HG02759 (cell line): ENCODE results near the gene DDRGK1.

ENCODE experiments used
- ATAC-seq: cut with Tn5 transposase; IDR thresholded peaks from one replicate; pipeline ENCODE4 v1.9.1; 2021; ENCODE audit warnings: mild to moderate bottlenecking, moderate library complexity; ENCODE audit not compliant: unreplicated experiment

The DDRGK1 gene

DNA sequence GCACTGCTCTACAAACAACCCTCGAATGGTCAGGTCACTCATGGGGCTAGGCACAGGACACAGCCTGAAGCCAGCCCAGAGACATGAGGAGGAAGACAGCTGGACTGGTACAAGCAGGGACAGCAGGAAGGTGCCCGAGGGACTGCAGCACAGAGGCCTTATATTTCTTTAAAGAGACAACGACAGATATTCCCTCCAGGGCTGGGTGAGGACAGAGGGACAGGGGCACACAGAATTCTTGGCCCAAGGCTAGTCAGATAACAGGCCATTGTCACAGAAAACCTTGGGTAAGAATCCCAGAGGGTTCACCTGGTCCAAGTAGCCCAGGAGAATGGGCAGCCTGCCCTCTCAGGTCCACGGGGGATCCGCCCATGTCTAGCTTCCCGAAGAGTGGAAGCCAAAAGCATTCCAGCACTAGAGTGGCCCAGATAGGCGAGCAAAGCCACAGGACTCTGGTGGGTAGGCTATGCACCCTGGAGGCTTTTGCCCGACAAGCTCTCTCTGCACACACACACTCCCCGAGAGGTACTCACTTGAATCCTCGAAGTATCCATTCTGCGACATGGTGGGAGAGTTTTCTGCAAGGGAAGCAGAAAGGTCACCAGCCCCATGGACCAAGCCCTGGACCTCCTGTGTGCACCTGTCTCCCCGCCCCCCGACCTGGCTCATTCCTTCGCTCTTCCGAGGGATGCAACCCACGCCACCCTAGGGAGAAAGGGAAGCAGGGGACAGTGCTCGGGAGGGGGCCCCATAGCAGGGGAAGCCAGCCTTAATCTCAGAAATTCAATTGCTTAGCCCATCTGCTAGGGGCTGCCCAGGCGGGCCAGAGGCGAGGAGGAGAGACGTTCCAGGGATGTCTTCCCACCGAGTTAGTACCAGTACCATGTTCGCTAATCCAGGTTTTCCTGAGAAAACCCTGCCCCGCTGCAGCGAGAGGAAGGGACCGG lies 32.8 kb upstream of the DDRGK1 start:
- no peak for ATAC-seq

DNA sequence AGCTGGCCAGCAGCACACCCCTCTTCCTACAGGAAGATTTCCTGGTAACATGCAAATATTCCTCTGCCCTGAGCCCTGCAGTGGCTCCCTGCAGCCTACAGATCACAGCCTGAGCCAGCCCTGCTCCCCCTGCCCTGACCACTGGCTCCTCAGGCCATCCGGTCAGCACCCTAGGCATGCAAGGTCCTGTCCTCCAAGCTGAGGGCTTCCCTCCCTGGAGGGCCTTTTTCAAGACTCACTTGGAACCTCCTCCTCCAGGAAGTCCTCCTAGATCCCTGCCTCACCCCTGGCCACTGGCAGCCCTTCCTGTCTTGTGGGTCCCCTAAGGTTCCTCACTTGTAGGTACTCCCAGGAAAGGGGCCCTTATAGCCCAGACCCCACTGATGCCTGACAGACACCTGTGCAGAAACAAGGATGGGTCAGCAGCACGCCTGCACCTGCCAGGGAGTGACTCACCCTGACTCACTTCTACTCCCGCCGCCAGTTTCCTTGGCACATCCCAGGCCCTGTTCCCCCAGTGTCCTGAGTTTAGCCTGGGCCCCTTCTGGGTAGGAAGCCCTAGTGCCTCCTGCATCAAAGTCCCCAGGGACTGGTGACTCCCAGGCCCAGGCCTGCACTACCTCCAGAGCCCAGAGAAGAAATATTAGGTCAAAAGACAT lies 31.3 kb upstream of the DDRGK1 start:
- ATAC-seq, result no peak

DNA sequence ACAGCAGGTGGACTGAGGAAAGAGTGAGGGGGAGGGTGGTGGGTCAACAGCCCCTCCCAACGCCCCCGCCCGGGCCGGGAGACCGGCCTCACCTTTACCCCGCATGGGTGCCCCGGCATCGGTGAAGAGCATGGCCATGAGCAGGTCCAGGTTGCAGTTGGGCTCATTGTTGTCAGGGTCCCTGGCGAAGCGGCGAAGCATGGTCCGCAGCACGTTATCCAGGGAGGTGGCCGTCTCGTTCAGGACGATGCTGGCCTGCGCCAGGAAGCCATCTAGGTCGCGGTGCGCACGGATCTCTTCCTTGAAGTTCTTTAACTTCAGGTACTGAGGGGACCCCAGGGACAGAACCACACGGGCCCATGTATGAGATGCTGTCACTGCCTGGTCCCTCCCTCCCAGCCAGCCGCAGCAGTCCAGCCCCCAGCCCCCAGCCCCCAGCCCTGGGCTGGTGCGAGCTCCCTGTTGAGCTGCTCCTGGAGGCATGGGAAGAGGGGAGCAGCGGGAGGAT lies 29.6 kb upstream of the DDRGK1 start:
- ATAC-seq, result no peak

DNA sequence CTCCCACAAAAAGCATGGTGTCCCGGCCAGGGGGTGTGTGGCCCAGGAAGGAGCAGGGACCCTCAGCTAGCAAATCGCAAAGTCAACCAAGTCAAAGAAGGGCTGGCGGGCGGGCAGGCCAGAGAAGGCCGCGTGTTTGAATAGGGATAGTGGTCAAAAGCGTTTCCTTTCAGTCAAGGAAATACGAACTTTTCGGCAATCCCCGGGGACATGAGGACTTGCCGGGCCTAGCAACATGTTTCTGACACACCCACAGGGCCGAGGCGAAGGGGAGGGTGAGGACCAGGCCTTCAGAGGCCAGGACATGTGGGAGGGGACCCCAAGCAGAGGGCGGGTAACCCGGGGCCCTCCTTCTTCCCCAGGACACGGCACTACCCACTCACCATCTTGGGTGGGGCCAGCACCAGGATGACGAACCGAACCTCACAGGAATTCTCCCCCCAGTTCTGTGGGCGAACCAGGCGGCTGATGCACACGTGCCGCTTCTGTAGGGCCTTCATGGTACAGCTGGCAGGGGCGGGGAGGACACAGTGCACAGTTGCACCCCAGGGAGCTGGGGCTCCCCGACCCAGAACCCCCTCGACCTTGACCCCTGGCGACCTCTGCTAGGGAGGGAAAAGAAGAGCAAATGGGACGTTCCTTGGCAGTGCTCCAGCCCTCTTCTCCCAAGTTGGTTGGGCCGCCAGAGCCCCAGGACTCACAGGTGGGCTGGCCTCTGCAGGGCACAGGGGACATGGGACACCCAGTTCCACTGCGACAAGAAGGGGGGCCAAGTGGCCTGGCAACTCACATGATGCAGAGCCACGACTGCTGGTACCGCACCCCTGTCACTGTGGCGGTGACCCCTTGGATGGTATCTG lies 28.9 kb upstream of the DDRGK1 start:
- no peak for ATAC-seq

DNA sequence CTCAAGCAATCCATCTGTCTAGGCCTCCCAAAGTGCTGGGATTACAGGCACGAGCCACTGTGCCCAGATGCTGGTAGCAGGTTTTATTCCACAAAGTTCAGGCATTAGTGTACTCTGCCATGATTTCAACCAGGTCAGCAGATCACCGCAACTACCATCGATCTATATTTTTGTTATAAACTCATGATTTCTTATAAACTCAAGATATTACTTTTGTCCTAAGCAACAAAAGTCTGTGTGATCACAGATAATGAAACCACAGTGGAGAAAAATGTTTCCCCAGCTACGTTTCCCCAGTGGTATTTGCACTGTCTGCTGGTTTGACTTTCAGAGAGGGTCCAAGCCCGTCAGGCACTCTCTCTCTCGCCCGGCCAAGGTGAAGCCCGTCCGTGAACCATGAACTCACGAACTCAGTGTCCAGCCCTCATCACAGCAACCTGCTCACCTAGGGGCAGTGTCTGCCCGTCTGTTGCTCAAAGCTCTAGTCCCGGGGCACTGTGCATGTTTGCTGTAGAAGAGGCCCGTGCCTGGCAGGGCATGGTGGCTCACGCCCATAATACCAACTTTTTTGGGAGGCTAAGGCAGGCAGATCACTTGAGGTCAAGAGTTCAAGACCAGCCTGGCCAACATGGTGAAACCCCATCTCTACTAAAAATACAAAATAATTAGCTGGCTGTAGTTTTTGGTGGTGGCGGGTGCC lies 27.6 kb upstream of the DDRGK1 start:
- ATAC-seq, result no peak

DNA sequence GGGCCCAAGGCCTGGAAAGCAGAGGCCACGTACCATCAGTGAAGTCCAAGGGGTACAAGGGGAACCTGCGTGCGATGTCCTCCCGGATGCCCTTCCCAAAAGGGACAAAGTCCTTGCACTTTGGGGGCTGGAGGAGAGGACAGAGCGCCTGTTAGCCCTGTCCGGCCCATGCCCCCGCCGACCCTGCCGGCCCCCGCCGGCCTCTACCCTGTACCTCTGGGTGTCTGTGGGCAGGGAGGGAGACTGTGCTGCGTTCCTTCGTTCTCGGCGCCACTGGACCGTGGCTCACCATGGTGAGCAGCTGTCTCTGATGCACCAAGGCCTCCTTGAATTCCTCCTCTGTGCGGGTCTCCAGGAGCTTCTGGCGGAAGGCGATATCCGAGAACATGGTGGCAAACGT lies 26.6 kb upstream of the DDRGK1 start:
- no peak for ATAC-seq

DNA sequence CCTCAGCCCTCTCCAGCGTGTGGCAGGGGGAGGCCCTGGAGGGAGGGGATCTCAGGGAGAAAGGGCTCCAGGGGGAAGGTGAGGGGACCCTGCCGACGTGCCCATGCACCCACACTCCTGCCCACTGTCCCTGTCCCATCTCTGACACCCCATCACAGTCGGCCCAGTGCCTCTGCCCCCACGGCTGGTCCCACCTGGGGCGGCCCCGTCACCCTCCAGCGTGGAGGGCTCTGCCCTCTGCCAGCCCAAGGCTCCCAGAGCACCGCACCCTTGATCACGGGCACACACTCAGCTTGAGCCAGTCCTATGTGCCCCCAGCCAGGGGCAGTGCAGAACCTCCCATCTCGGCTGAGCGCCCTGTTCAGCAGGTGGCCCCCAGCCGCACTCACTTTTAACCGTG lies 25.3 kb upstream of the DDRGK1 start:
- no peak for ATAC-seq

DNA sequence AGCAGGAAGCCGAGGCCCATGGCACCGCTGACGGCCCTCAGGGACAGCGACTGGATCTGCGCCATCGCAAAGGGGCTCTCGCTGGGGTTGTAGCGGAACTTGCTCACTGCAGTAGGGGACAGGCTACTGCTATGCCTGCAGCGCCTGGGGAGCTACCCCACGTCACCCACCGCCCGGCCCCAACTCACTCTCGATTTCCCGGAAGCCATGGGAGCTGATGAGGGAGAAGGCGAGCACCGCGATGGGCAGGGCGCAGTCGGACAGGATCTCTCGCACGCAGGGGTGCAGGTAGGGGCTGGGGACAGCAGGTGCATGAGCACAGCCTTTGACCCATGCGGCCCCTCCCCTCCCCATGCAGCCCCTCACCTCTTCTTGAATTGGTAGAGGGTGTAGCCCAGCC lies 24.7 kb upstream of the DDRGK1 start:
- no peak for ATAC-seq

DNA sequence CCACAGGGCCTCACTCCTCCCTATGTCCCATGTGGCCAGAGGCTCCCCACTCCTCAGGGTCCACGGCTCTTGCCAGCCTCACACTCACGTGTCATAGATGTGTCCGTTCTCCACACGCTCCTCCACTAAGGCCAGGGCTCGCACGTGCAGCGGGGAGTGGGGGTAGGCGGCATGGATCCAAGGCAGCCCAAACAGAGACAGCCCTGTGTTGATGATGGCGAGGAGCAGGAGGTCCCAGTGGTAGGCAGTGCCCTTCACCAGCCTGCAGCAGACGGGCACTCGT lies 24.2 kb upstream of the DDRGK1 start:
- no peak for ATAC-seq

DNA sequence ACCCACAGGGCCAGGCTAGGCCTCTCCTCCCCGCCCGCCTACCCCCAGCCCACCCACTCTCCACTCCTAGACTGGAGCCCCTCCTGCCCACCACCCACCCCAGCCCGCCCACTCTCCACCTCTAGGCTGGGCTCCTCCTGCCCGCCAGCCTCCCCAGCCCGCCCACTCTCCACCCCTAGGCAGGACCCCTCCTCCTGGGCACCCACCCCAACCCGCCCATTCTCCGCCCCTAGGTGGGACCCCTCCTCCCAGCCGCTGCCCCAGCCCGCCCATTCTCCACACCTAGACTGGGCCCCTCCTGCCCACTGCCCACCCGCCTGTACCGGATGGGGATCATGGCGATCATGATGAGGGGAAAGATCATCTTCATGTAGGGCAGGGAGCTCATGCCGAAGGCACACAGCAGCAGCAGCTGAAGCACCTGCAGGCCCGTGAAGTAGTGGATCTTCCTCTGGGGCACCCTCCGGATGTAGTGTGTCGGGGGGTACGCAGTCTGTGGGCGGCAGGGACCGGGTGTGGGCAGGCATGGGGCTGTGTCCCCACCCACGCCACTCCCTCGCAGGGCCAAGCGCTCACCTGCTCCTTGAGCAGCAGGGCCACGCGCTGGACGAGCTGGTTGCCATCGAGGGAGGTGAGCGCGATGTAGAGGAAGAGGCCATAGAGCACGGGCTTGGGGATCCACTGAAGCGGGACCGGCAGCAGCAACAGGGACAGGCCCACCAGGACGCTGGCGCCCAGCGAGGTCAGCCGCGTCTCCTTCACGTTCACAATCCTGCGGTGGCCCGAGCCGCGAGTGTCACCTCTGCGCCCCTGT lies 23.7 kb upstream of the DDRGK1 start:
- no peak for ATAC-seq

DNA sequence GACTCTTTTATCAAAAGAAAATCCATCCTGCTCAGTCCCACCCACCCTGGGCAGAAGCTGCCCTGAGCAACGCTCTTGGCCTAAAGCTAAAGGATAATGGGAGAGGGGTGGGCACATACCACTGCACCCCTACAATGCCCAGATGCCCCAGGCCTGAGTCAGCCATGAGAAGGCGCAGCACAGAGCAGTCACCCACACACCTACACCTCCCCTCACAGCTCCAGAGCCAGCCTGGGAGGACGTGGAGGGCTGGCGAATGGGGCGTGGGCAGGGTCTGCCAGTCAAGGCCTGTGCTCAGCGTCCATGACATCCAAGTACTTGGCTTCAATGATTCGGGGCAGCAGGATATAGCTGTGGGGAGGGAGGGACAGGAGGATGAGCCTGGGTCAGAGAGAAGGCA lies 23.0 kb upstream of the DDRGK1 start:
- ATAC-seq, result no peak

DNA sequence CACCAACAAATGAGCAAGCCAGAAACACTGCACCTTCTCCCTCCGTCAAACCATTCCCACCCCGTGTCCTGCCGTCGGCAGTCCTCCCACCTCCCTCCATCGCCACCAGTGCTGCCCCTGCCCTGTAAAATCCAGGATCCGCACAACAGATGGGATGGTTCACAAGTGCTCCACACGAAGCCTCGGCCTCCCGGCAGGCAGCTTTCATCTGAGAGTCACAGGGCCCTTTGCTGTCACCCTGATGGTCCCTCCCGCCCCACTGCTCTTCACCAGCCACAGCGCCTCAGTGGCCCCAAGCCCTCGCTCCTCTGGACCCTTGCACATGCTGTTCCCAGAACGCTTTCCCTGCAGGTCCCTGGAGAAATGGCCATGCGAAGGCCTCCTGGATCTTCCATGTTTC lies 22.4 kb upstream of the DDRGK1 start:
- no peak for ATAC-seq

DNA sequence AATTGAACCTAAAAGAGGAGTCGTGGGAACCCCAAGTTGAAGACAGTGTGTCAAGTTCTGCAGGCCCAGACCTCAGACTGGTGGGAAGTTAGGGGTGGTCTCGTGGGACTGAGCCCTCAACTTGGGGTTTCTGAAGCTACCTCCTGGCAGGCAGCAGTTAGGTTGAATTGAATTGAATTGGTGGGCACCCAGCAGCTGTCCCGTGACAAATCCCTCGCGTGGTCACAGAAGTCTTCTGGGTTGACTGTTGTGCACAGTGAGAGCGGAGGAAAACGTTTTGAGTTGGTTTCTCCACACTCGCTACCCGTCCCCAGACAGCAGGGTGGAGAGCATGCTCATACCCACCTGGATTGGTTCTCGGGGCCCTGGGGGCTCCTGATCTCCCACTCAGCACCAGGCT lies 21.6 kb upstream of the DDRGK1 start:
- ATAC-seq, result no peak

DNA sequence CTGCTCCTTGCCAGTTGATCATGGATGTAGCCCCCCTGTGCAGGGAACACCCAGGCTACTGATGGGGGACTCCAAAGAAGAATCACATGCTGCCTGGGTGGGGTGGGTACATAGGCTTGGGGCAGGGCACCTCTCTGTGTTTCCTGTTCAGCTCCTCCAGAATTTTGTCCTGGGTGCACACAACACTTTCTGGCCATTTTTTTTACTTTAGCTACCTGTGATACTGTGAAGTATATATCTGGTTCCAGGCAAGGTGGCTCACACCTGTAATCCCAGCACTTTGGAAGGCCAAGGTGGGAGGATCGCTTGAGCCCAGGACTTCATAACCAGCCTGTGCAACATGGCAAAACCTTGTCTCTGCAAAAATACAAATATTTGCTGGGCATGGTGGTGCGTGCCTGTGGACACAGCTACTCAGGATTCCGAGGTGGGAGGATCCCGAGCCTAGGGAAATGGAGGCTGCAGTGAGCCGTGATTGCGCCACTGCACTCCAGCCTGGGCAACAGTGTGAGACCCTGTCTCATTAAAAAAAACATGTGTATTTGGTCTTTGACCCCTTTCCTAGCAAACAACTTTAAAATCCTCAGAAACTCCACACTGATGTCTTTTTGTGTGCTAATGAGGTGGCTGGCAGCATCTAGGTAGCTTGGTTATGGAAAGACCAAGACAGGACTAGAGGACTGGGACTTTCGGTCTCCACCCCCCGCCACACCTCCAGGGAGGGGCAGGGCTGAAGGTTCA lies 20.4 kb upstream of the DDRGK1 start:
- no peak for ATAC-seq

DNA sequence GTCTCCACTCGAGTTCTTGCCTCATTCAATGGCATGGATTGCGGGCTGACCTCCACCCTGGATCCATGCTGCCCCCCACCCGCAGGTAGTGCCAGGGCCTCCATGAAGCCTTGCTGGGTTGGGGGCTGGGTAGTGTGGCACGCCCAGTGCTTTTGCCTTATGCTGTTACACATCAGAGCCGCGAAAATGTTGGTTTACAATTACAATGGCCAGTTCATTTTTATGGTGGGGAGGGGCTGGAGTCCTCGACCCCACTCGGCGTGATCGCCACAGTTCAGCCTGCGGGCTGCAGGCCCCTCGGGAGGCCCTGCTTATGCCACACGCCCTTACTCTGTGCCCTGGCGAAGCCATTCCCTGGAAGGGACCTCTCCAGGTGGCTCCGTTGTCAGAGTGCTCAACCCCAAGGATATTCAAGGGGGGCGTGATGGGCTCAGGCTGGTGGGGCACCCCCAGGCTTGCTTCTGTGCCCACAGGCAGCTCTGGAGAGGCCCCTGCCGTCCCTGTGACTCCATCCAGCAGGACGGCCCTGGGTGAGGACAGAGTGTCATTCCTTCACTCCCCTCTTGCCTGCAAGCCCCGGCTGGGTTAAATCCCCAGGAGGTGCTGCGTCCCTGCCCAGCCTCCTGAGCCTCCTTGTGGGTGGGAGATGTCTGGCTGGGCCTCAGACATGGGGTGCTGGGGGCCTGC lies 19.7 kb upstream of the DDRGK1 start:
- ATAC-seq, result no peak

DNA sequence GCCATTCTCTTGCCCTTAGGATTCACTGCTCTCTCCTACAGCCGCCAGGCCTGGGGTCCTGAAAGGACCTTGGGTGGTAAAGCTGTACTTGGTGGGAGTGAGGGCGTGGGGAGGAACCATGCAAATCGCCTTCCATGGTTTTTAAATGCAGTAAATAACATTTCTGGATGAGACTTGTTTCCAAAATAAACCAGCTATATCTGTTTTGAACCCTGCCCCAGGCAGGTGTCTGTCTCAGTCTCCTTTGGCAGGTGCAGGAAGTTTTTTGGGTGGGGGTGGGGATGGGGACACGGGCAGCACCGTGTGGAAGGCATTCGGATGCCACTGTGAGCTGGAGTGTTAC lies 19.1 kb upstream of the DDRGK1 start:
- ATAC-seq, result no peak

DNA sequence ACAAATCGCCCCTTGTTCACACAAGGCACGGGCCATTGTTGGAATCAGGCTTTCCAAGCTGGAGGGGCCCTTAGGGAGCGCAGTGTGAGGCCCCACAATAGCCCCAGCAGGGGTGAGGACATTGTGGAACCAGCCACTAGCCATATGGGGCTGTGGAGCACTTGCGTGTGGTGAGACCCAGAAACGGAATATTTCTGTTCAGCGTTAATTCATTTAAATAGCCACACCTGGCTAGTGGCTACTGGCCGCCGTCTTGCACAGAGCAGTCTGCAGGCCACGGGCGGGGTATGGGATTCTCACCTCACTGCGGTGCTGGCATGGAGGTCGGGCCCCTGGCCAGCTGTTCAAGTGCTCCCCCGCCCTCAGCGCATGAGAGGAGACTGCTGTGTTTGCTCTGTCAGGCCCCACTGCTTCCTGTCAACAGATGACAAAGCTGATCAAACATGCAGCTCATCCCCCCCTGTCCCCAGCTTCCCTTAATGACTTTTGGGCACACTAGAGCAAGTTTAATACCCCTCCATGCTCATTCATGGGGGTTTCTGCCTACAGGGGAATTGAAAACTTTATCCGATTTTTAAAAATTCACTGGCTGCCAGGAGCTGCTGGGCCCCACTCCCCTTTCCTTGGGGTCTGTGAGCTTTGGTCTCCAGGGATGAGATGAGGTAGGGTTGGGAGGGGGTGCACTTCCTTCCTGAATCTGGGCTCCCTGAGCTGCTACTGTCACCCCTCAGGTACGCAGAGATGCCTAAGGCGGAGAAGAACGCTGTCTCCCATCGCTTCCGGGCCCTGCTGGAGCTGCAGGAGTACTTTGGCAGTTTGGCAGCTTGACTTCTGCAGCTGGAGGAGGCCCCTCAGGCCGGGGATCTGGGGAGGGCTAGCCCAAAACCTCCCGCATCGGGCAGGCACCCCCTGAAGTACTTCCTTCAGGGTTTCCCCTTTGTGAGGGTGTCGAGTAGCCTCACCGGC lies 18.4 kb upstream of the DDRGK1 start:
- ATAC-seq, result peak; percentile 70
